ENCODE results near the gene RNF223.
"Not testable (repeated sequence)": the region's sequence is repeated elsewhere in the genome, so short reads cannot be mapped to it uniquely, and the experiment has no call there.

RNF223 gene

DNA sequence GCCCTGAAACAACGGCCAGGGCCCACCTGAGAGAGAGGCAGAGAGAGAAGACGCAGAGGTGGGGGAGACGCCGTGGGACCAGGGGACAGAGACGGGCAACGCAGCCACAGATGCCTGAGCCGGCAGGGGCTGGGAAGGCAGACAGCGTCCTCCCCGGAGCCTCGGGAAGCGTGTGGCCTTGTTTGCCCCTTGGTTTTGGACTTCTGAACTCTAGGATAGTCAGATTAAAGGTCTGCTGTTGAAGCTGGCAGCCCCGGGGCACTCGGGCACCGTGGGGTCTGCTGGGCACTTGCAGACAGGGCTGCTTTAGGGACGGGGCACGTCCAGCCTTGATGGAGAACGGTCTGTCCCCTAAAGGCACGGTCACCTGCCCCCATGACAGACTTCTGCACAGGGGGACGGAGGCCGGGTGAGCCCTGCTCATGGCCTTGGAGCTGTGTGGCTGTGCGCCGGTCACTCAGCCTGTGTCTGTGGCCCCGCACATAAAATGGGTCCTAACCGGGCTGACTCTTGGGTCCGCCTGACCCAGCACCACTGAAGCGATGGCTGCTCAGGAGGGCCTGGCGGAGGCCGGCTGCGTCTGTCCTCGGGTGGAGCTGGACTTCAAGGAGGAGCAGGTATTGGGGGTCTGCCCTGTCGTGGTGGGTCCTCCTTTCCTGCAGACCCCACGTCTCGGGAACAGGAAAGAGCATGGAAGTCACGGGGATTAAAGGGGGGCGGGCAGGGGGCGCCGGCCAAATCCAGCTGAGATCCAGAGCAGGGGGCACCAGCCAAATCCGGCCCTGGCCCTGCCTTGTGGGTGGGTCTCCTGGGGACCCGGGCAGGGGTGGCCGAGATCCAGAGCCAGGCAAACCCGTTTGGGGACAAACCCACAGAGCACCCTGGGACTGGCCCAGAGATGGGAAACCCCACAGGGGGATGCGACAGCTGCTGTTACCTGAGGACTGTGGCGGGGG is 9.6 kb upstream of the RNF223 start:
- no peak for TF ChIP-seq TAF1 (IDR thresholded peaks at IDR 0.05; ENCODE audit: low read depth, low read length)
- TF ChIP-seq PAX5 (IDR thresholded peaks at IDR 0.05; ENCODE audit: insufficient read depth, low read length, severe bottlenecking) = no peak
- no peak for TF ChIP-seq POLR2A (IDR thresholded peaks at IDR 0.05; ENCODE audit: low read depth, low read length)
- TF ChIP-seq SPI1 (IDR thresholded peaks at IDR 0.05; ENCODE audit: low read depth, low read length) = no peak
- TF ChIP-seq POU2F2 (IDR thresholded peaks at IDR 0.05; ENCODE audit: low read depth, low read length) = no peak
- no peak for TF ChIP-seq POLR2AphosphoS5 (IDR thresholded peaks at IDR 0.05; ENCODE audit: low read depth, low read length)
- DNase-seq (ENCODE audit: insufficient read length, low spot score) (no peak), FAIRE-seq (no peak)

DNA sequence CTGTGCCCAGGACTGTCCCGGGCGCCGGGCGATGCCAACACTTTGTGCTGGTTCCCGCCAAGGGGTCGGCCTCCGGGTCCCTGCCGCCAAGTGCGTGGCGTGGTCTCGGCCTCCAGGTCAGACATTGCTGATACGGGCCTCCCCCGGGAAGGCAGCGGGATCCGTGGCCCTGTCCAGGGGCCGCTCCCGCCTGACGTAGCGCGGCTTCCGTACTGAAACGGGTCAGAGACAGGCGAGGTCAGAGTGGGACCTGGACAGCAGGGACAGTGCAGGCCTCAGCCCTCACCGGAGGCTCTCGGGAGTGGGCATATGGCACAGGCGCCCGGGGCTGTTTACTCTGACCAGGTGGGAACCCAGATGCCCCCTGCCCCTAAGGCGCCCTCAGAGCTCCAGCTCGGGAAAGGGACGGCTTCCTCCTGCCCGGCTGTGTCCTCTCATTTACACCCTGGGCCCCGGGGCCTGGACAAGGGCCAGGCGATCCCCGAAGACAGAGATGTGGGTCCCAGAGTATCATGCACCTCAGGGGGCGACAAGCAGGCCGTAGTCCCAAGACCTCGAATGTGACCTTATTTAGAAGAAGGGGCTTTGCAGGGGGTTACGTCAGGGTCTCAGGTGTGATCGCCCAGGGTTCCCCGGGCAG is 8.8 kb upstream of the RNF223 start:
- TF ChIP-seq SPI1 (IDR thresholded peaks at IDR 0.05; ENCODE audit: low read depth, low read length) = no peak
- TF ChIP-seq POLR2AphosphoS5 (IDR thresholded peaks at IDR 0.05; ENCODE audit: low read depth, low read length) = no peak
- no peak for TF ChIP-seq POLR2A (IDR thresholded peaks at IDR 0.05; ENCODE audit: low read depth, low read length)
- TF ChIP-seq PAX5 (IDR thresholded peaks at IDR 0.05; ENCODE audit: insufficient read depth, low read length, severe bottlenecking) = no peak
- TF ChIP-seq TAF1 (IDR thresholded peaks at IDR 0.05; ENCODE audit: low read depth, low read length) = no peak
- TF ChIP-seq POU2F2 (IDR thresholded peaks at IDR 0.05; ENCODE audit: low read depth, low read length) = no peak
- no peak for FAIRE-seq
- DNase-seq (ENCODE audit: insufficient read length, low spot score) = no peak

DNA sequence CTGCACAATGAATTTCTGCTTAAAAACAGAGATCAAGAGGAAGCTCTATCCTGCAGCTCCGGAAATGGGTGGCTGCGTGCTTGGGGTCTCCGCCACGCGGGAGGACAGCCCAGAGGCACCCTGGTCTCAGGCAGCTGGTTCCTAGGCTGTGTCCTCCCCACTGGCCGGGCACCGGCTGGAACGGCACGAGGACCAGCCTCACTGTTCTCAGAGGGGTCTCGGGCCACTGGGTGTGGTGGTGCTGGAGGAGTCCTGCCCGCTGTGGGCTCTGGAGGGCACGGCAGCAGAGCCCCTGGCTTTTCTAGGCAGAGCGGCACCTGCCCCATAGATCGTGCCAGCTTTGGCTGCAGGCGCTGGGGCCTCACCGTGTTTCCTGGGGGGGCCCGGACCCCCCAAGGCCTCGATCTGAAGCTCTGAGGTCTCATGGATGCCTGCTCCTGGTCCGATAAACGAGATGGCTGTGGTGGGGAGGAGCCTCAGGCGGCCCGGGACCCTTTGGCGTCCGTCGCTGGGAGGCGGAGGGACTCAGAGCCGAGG is 8.2 kb upstream of the RNF223 start:
- DNase-seq (ENCODE audit: insufficient read length, low spot score) (no peak), FAIRE-seq (no peak)
- no peak for TF ChIP-seq POLR2AphosphoS5 (IDR thresholded peaks at IDR 0.05; ENCODE audit: low read depth, low read length)
- no peak for TF ChIP-seq SPI1 (IDR thresholded peaks at IDR 0.05; ENCODE audit: low read depth, low read length)
- no peak for TF ChIP-seq POLR2A (IDR thresholded peaks at IDR 0.05; ENCODE audit: low read depth, low read length)
- TF ChIP-seq POU2F2 (IDR thresholded peaks at IDR 0.05; ENCODE audit: low read depth, low read length) = no peak
- no peak for TF ChIP-seq PAX5 (IDR thresholded peaks at IDR 0.05; ENCODE audit: insufficient read depth, low read length, severe bottlenecking)
- TF ChIP-seq TAF1 (IDR thresholded peaks at IDR 0.05; ENCODE audit: low read depth, low read length) = no peak

DNA sequence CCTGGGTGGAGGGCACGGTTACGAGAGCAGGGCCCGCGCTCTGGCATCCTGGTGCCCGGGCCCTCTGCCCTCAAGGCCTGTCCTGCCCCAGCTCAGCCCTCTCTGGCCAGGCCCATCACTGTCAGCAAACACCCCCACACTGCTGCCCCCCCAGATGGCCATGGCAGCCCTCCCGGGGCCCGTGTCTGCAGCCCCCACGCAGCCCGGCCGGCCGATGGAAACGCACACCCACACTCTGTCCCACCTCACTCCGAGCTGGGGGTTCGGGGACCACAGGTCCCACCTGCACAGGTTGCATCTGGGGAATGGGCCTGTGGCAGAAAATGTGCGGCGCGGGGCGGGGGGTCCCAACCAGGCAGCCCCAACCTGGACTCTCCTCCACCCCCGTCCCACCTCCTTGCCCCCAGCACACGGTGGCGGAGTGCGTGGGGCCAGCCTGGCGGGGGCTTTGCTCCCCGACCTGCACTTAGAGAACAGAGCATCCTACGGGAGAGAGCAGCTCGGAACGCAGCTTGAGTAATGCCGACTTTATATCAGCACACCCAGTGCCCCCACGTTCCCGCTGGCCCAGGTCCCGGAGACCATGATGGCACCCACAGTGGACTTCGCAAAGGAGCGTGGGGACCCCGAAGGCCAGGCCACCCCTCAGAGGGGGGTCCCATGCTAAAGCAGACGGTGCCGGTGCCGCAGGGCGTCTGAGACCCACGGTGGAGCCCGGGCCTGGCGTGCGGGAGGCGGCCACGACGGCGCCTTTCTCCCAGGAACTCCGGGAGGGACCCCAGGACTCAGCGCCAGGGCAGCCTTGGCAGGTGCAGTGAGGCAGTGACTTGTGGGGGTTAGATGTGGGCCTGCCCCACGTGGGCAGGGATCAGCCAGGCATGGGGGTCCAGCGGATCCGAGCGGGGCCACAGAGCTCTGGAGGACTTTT is 7.5 kb upstream of the RNF223 start:
- TF ChIP-seq POLR2AphosphoS5 (IDR thresholded peaks at IDR 0.05; ENCODE audit: low read depth, low read length) (no peak), POU2F2 (IDR thresholded peaks at IDR 0.05; ENCODE audit: low read depth, low read length) (no peak), PAX5 (IDR thresholded peaks at IDR 0.05; ENCODE audit: insufficient read depth, low read length, severe bottlenecking) (no peak), SPI1 (IDR thresholded peaks at IDR 0.05; ENCODE audit: low read depth, low read length) (no peak), TAF1 (IDR thresholded peaks at IDR 0.05; ENCODE audit: low read depth, low read length) (no peak), POLR2A (IDR thresholded peaks at IDR 0.05; ENCODE audit: low read depth, low read length) (no peak)
- peak; percentile 18 for DNase-seq (ENCODE audit: insufficient read length, low spot score)
- FAIRE-seq = no peak

DNA sequence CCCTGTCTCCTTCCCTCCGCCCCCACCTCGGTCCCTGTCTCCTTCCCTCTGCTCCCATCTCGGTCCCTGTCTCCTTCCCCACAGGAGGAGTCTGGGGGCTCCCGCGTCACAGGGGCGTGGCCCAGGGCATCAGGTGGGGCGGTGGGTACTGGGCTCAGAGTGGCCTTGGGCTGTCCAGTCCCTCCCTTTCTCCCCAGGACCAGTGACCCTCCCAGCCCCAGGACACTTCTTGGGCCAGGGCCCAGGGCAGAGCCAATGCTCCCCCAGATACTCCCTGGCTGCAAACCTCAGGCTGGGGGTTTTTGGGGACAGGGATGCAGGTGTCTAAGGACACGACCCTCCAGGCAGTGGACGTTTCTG is 6.8 kb upstream of the RNF223 start:
- DNase-seq (ENCODE audit: insufficient read length, low spot score) (peak; percentile 16), FAIRE-seq (no peak)
- TF ChIP-seq TAF1 (IDR thresholded peaks at IDR 0.05; ENCODE audit: low read depth, low read length) (no peak), POLR2AphosphoS5 (IDR thresholded peaks at IDR 0.05; ENCODE audit: low read depth, low read length) (no peak), PAX5 (IDR thresholded peaks at IDR 0.05; ENCODE audit: insufficient read depth, low read length, severe bottlenecking) (no peak), SPI1 (IDR thresholded peaks at IDR 0.05; ENCODE audit: low read depth, low read length) (no peak), POLR2A (IDR thresholded peaks at IDR 0.05; ENCODE audit: low read depth, low read length) (no peak), POU2F2 (IDR thresholded peaks at IDR 0.05; ENCODE audit: low read depth, low read length) (no peak)

DNA sequence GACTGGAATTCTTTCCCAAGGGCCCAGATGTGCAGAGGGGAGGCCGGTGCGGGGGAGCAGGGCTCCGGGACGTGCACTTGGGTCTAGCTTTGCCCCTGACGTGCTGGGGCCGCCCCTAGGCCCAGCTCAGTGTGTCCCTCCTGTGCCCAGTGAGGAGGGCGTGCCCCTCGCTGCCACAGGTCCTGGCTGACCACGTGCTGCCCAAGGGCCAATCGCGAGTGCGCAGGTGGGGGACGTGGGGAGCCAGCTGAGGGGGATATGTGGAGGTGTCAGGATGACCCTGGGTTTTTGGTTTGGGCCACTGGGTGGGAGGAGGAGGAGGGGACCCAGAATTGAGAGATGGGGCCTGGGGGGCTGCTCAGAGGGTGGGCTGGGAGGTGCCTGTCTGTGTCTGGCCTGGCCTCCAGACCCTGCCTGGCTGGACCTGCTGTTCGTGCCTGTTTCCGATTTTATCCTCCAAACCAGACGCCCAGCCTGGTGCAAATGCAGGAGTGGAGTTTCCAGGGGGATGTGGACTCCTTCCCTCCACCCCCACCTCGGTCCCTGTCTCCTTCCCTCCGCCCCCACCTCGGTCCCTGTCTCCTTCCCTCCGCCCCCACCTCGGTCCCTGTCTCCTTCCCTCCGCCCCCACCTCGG is 6.1 kb upstream of the RNF223 start:
- DNase-seq (ENCODE audit: insufficient read length, low spot score) = peak; percentile 79
- TF ChIP-seq POLR2A (IDR thresholded peaks at IDR 0.05; ENCODE audit: low read depth, low read length) (no peak), SPI1 (IDR thresholded peaks at IDR 0.05; ENCODE audit: low read depth, low read length) (no peak), TAF1 (IDR thresholded peaks at IDR 0.05; ENCODE audit: low read depth, low read length) (no peak), POLR2AphosphoS5 (IDR thresholded peaks at IDR 0.05; ENCODE audit: low read depth, low read length) (no peak), POU2F2 (IDR thresholded peaks at IDR 0.05; ENCODE audit: low read depth, low read length) (no peak)
- FAIRE-seq = no peak

DNA sequence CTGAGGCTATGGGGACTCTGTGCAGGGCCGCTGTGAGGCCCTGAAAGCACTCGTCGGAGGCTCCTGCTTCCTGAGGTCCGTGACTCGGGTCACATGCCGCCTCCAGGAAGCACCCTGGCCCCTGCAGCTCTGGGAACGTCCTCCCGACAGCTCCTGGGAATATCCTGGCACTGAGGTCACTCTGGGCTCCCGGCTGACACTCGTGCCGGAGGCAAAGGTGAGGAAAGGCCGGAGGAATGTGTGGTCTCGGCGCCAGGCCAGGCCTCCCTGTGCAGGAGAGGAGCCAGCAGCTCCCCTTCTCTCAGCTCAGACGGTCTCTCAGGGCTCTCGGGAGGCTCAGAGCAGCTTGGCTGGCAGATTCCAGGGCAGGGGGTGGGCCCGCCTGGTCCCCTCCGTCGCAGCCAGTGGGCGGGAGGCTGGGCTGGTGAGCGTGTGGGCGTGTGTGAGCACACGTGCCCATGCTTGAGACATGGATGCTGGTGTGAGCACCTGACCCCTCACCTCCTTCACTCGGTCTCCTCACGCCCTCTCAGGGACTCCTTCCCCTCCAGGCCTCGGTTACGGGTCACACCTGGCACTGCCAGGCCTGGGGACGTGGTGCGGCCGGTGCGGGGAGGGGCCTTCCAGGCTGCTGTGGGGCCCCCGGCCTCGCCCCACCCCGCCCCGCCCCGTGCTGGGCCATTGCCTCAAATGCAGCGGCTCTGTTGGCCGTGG is 5.5 kb upstream of the RNF223 start:
- TF ChIP-seq POLR2AphosphoS5 (IDR thresholded peaks at IDR 0.05; ENCODE audit: low read depth, low read length) = no peak
- no peak for TF ChIP-seq POU2F2 (IDR thresholded peaks at IDR 0.05; ENCODE audit: low read depth, low read length)
- no peak for TF ChIP-seq SPI1 (IDR thresholded peaks at IDR 0.05; ENCODE audit: low read depth, low read length)
- TF ChIP-seq POLR2A (IDR thresholded peaks at IDR 0.05; ENCODE audit: low read depth, low read length) = no peak
- no peak for TF ChIP-seq TAF1 (IDR thresholded peaks at IDR 0.05; ENCODE audit: low read depth, low read length)
- no peak for TF ChIP-seq PAX5 (IDR thresholded peaks at IDR 0.05; ENCODE audit: insufficient read depth, low read length, severe bottlenecking)
- peak; percentile 76 for DNase-seq (ENCODE audit: insufficient read length, low spot score)
- FAIRE-seq = peak; percentile 92

DNA sequence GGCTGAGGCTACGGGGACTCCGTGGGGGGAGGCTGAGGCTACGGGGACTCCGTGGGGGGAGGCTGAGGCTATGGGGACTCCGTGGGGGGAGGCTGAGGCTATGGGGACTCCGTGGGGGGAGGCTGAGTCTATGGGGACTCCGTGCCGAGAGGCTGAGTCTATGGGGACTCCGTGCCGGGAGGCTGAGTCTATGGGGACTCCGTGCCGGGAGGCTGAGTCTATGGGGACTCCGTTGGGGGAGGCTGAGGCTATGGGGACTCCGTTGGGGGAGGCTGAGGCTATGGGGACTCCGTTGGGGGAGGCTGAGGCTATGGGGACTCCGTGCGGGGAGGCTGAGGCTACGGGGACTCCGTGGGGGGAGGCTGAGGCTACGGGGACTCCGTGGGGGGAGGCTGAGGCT is 3.3 kb upstream of the RNF223 start:
- DNase-seq (ENCODE audit: insufficient read length, low spot score); FAIRE-seq: not testable (repeated sequence)

All from GM12891 (cell line).